Adipose tissue (tissue), 3 donors: Measurements from ENCODE around the gene LY6G6D. TPM values are rescaled to one million over a fixed set of nuclear protein-coding genes. Genes with fewer than 3 reads are reported as not detected.

Experiments used
- H3K27ac ChIP-seq: one replicate; pipeline ENCODE4 v1.5.1; 2013; ENCODE audit warnings: low read depth, low read length
- WGBS, 3 donors: extraction: QIAGEN DNeasy Blood & Tissue Kit; methylation state at CpG; one replicate each; pipeline ENCODE4 v1.1.7; 2013; 5-methylcytosine and 5-hydroxymethylcytosine counted together
- polyA plus RNA-seq, 3 donors: library from polyadenylated mRNA; stranded (reverse); fragments of 200-250 nt; gene quantifications; one replicate each; pipeline ENCODE4 v1.2.3, GENCODE V29; 2013
- donor health status: healthy with polysubstance abuse.
- donor health status: Bipolar disorder and iron deficiency.
- donor health status: healthy.

Gene LY6G6D
- polyA plus RNA-seq, 3 donors: not detected

DNA sequence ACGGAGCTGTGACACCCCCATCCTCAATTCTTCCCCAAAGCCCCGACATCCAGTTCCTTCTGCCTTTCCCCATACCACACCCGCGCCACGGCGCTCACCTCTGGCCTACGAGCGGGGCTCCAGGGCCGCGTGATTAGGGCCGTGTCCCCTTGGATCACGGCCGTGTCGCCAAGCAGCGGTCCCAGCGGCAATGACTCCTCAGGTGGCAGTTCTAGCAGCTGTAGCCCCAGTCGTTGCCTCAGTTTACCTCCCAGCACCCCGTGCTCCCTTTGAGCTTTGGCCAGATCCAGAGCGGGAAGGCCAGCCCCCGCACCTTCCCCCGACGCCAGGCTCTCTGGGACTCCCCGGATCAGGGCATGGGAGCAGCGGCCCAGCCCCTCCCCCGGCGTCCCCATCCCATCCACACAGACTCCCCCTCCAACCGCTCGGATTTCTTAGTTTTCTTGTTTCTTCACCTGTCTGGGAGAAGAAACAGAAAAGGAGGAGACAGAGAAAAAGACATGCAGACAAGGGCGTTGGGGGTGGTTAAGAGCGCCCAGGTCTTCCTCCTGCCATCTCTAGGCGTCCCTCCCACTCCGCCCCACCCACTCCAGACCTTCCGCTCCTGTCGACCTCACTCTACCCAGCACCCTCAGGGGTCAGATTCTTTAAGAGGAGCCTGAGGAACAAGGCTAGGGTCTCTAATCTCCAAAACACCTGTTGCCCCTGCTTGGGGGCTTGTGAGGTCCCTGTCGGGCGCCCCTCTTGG, 13.8 kb downstream of the LY6G6D start, which contains the start of gene DDAH2:
DDAH2 (minus strand) TSS at position 533 of the 748 bp plus-strand sequence; CDS start at position 395, 138 bp downstream.
- peak within 1 kb of the TSS; percentile 17 for H3K27ac ChIP-seq
- 17 to 19% (median 17%) methylated on average over 36 of the region's 36 CpGs for WGBS, 3 donors

DNA sequence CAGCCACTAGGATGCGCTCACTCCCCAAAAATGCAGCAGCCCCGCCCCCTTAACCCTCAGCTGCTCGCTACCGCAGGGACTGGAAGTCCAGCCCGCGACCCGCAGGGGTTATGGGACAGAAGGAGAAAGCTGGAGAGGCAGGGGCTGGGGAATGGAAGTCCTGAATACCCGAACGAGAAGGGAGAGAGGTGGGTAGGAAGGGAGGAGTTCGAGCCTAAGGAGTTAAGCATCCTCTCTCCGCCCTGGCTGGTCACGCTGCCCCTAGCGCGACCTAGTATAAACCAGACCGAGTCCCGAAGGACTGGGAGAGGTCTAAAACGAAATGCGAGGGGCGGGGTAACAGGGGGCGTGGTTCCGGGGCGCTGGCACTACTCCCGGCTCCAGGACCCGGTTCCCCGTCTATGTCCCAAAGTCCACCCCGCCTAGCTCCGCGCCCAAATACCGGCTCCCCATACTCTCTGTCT, 14.4 kb downstream of the LY6G6D start:
- H3K27ac ChIP-seq: no peak overlapping the region
- WGBS, 3 donors: 0 to 1% (median 1%) methylated on average over 28 to 29 of the region's 29 CpGs

DNA sequence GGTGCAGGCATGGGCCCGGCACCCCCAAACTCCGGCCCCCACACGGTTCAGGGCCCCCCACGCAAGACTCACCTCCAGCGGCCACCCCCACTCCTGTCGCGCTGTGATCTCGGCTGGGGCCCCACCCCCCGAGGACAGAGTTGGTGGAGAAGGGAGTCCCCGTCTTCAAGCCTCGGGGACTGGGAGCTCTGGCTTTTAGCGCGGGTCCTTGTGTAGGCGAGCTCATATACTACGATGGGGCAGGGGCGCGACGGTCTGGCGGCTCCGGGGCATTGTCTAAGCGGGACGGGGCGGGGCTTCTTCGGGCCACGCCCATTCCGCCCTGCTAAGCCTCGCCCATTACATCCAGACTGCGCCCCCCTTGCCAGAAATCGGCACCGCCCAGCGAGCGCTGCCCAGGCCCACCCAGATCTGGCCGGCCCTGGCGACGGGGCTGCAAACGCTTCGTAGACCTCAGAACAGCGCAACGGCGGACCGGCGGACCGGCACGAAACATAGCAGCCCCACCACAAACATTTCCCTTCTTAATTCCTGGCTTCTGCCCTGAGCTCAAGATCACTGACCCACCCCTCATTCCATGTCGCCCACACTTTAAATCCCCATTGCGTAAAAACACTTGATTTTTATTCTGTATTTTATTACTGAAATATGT, 15.0 kb downstream of the LY6G6D start:
- H3K27ac ChIP-seq: no peak overlapping the region
- 2 to 10% (median 3%) methylated on average over 46 of the region's 46 CpGs for WGBS, 3 donors

DNA sequence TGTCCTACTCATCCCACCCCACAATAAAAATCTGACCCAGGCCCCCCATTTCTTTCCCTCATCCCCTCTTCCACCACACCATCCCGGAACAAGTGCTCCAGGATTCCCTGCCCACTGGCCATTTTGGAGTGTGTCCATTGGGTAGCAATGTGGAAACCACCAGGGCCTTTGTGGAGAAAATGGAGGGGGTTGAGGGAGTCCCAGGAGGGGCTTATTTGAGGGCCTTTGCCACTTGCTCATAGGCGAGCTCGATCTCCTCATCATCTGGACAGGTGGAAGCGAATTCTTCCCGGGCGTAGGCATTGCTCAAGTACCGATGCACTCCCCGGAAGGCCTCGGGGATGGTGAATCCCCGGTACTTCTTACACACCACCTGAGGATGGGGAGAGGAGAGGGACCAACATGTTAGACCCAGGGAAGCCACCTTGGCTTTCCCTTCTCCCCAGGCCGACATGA, 15.5 kb downstream of the LY6G6D start:
- H3K27ac ChIP-seq: no peak overlapping the region
- WGBS, 3 donors: 83 to 92% (median 86%) methylated on average over 11 of the region's 11 CpGs

DNA sequence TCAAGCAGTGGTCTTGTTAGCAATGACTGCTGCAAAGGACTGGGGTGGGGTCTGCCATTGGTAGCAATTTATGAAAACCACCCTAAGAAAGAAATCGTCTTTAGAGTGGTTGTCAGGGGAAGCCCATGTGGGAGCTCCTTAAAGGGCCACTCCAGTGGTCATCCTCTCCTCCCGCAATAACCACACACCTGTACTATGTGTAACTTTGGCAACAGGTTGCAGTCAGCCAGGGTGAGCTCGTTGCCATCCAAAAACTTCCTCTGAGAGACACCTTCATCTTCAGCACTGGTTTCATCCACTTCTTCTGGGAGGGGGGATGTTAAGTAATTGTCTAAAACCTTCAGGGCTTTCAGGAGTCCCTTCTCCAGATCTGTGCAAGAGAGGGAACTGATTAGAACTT, 16.9 kb downstream of the LY6G6D start:
- H3K27ac ChIP-seq: no peak overlapping the region
- WGBS, 3 donors: 63 to 71% (median 66%) methylated on average over 3 of the region's 3 CpGs

DNA sequence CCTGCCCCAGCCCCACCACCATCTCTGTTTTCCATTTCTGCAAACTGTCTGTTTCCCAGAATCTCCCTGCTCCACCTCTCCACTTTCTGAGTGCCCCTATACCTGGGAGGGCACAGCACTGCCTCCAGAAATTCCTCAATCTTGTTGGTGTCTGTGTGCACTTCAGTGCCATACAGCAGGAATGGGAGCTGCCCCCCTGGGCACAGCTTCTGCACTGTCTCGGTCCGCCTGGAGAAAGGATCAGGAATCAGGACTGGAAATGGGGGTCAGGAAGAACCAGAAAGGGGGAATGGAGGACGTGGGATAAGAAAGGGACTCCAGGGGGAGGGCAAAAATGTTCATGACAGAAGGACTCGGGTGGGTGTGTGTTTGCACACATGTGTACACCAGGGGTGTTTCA, 18.6 kb downstream of the LY6G6D start:
- peak overlapping the region; percentile 44 for H3K27ac ChIP-seq
- 82 to 88% (median 84%) methylated on average over 4 of the region's 4 CpGs for WGBS, 3 donors

DNA sequence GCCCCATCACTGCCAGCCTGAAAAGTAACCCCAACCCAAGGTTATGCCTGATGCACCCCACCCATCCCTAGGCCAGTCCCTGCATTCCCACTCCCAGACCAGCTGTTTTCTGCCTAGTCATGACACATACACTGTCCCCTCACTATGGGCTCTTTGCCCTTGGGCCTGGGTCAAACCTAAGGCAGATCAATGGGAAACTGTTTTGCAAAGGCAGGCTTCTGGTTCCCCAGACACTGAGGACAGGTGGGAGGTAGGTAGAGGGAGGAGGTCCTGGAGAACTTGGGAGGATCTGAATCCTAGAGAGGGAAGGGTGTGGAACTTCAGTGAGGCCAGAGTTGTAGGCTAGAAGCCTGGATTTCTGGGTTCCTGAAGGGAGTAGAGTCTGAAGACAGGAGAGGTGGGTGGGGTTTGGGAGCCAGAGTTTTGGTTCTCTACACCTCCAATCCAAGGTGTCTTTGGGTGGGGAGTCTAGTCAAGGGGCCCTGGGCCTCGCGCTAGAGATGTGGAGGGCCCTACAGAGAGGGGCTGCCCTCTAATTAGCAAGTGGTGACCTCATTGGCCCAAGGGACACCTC, 19.2 kb downstream of the LY6G6D start:
- H3K27ac ChIP-seq: peak overlapping the region; percentile 44
- WGBS, 3 donors: 7 to 94% (median 8%) methylated on average over 2 of the region's 2 CpGs

DNA sequence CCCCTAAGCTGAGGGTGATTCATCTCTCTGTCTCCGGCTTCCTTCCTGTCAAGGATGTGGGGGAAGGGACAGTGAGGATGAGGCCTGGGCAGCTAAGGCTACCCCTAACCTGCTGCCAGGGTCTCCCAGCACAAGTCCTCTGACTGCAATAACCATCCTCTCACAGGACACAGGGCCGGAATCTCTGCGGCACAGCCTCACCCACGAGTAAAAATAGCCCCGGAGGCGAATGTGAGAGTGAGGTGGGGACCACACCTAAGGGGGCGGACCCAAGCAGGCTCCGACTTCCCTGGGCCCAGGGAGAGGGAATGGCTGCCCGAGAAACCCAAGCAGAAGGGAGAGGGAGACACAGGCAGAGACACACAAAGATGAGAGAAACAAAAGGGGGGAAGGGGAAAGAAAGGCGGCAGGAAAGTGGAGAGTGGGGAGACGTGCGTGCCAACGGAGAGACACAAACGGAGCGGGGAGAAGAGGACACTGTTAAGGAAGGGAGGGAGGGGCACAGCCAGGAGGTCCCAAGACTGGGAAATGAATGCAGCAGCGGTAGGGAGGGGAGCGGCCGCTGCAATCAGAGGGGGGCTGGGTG, 19.8 kb downstream of the LY6G6D start:
- H3K27ac ChIP-seq: peak overlapping the region; percentile 5
- 0 to 29% (median 1%) methylated on average over 17 to 18 of the region's 18 CpGs for WGBS, 3 donors

DNA sequence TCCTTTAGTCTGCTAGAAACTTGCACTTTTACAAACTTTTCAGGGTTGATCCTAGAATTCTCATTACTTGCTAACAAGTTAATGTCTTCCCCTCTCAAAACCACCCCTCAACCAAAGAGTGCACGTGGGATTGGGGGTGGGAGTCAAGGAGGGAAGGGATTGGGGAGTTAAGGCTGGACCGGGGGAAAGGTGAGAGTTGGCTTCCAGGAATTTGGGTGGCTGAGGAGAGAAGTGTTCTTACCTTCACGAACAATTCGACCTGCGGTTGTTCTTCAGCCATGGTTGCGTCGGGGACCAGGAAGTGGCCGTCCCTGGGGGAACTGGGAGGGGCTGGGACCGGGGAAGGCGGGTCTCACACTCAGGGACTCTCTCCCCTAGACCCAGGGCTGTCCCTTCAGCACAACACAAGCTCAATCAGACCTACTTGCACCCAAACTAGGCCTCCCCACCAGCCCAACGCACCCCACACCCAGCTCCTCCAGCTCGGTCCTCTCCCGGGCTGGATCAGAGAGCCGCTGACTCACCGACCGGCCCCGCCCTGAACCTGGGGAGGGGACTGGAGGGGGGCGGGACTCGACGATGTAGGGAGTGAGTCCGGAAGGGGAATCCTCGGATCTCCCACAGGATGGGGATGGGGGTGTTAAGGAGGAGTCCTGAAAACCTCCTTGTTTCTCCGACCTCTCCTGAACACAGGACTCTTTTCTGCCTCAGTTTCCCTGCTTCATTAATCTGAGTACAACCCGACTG, 21.0 kb downstream of the LY6G6D start, which contains the start of gene CLIC1:
CLIC1 (minus strand) TSS at position 510 of the 747 bp plus-strand sequence; CDS start at position 280, 230 bp downstream.
- H3K27ac ChIP-seq: peak within 1 kb of the TSS; percentile 79
- WGBS, 3 donors: 0 to 1% (median 0%) methylated on average over 23 to 24 of the region's 24 CpGs

DNA sequence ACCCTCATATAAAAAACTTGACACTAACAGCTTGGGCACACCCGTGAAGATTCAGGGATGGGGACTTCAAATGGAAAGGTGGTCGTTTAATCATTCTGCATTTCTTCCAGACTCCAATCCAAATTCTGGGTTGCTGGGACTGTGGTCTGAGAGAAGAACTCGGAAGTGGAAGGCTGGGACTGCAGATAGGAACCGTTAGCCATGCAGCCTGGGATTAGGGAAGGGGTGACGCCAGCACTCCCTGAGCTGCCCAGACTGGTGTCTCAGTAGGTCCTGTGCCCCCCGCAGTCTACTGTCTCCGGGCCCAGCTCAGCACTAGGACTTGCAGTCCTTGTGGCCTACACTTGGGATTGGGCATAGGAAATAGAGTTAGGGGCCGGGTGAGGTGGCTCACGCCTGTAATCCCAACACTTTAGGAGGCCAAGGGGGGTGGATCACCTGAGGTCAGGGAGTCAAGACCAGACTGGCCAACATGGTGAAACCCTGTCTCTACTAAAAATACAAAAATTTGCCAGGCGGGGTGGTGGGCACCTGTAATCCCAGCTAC, 21.7 kb downstream of the LY6G6D start:
- WGBS, 3 donors: 19 to 40% (median 21%) methylated on average over 10 of the region's 10 CpGs
- peak overlapping the region; percentile 79 for H3K27ac ChIP-seq

DNA sequence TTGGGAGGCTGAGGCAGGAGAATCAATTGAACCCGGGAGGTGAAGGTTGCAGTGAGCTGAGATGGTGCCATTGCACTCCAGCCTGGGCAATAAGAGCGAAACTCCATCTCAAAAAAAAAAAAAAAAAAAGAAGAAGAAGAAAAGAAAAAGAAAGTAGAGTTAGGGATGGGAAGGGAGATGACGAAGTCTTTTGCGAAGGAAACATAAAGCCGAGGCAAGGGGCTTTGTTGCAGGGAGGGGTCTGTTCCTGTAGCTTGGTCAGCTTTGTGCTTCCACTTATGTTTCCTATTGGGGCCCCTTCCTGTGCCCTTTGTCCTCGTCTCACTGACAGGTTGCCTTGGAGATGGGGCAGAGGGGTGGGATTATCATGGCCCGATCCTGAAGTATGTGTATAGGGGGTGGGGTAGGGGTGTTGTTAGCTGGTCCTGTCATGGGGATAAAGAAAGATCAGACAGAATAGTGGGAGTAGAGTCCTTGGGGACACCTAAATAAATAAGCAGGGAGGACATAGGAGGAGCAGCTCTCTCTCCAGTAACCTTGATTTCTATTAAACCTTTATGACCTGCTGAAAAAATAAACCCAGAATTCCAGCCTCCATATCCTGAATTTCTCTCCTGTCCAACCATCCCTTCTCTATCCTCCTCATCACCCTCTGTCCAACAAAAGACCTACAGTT, 22.3 kb downstream of the LY6G6D start:
- peak overlapping the region; percentile 68 for H3K27ac ChIP-seq
- WGBS, 3 donors: 21 to 49% (median 23%) methylated on average over 6 to 7 of the region's 7 CpGs

DNA sequence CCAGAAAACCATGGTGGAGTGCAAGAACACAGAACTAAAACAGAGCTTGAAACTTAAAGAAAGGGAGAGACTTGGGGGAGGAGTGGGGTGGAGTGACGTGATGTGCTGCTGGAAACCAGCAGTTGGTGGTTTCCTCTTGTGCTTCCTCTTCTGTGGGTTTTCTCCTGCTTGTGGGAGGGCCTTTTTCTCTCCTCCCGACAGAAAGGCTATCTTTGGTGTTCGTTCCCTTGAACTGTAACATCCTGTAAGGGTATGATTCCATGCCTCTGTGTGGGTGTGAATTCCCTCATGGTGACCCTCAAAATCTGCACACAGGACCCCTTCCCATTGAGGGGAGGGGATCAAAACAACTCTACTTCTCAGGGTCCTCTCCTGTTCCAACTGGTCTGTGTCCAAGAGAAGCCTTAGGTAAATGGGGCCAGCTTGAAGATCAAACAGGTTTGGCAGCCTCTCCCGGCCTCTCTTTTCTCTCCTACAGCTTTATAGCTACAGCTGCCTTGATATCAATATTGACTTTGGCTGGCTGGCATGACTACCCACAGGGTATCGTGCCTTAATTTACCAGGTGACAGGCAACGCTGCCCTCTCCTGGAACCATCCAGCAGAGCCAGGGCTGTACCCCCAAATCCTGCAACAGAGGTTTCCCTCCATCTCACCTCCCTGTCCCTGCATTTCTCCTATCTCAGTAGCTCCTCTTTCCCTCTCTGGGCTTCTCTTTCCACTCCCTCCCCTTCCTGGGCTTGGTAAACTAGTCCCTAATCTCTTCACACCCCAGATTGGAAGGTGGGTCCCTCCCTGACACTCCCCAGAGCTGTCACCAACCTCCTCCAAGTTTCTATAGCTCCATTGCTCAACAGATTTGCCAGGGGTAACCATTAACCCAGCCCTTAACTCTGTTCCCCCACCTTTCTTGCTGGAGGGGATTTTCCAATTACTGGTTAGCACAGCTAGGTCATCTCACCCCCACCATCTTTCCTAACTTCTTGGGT, 23.1 kb downstream of the LY6G6D start:
- 5 to 8% (median 8%) methylated on average over 6 of the region's 6 CpGs for WGBS, 3 donors
- peak overlapping the region; percentile 68 for H3K27ac ChIP-seq

DNA sequence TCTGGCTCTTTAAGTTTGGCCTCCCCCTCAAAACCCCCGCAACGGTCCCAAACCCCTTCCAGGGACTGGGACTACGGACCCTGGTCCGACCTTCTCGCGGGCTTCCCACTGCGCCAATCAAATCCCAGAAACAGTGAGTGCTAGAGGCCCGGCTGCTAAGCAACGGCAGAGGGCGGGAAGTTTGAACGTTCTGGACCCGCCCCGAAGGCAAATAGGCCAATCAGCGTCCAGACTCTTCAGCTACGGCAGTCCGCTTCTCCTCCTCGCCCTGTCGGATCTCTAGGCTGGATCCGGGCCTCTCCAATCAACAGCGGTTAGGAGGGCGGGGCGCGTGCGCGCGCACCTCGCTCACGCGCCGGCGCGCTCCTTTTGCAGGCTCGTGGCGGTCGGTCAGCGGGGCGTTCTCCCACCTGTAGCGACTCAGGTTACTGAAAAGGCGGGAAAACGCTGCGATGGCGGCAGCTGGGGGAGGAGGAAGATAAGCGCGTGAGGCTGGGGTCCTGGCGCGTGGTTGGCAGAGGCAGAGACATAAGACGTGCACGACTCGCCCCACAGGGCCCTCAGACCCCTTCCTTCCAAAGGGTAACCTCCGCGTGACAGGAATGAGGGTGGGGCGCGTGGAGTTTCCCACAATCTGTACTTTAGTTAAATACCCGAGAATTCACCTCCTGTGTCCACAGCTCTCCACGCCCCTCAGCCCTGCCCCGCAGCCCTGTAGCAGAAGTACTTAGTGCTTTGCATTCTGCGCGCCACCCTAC, 24.7 kb downstream of the LY6G6D start, which contains the start of gene MSH5:
MSH5 (plus strand) TSS at position 367 of the 758 bp plus-strand sequence. CDS start 462 bp downstream, outside the sequence.
- H3K27ac ChIP-seq: no peak within 1 kb of the TSS
- WGBS, 3 donors: 0% methylated on average over 56 to 58 of the region's 58 CpGs

DNA sequence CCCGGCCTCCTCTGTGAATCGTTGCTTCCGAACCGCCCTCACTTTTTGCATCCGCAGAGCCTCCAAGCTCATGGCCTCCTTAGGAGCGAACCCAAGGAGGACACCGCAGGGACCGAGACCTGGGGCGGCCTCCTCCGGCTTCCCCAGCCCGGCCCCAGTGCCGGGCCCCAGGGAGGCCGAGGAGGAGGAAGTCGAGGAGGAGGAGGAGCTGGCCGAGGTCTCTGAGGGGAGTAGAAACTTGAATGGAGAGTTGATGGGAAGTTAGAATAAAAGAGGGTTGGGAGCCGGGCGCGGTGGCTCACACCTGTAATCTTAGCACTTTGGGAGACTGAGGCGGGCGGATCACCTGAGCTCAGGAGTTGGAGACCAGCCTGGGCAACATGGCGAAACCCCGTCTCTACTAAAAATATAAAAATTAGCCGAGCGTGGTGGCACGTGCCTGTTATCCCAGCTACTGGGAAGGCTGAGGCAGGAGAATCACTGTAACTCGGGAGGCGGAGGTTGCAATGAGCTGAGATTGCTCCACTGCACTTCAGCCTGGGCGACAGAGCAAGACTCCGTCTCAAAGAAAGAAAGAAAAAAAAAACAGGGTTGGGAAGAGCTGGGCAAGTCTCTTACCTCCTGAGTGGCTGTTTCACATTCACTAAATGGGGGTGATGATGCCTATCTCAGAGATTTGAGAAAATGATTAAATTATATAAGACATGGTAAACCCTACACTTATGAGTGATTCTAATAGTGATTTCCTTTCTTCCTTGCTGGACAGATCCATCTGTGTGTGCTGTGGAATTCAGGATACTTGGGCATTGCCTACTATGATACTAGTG, 25.5 kb downstream of the LY6G6D start:
- WGBS, 3 donors: 11 to 21% (median 13%) methylated on average over 29 of the region's 29 CpGs
- H3K27ac ChIP-seq: no peak overlapping the region

DNA sequence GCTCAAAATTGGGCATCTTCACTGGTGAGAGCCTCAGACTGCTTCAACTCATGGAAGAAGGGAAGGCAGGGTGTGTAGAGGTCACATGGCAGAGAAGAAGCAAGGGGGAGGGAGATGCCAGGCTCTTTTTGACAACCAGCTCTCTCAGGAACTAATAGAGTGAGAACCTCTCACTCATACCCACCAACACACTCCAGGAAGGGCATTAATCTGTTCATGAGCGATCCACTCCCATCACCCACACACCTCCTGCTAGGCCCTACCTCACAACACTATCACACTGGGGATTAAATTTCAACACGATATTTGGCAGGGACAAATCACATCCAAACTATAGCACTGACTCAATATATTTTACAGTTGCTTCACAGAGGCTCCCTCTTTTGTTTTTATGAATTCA, 26.7 kb downstream of the LY6G6D start:
- WGBS, 3 donors: 65 to 85% (median 68%) methylated on average over 2 of the region's 2 CpGs

More for the DNA sequence above, 26.7 kb downstream of the LY6G6D start:
- no peak overlapping the region for H3K27ac ChIP-seq
